MCF 10A (cell line): ENCODE results near the gene DNAJB2. TPM values are rescaled to one million over a fixed set of nuclear protein-coding genes. Genes with fewer than 3 reads are reported as not detected.
A peak's percentile ranks its signal among the peaks of the same experiment; 100 is the strongest.

Experiments
- Bru-seq: library from RNA; stranded (reverse); fragments of 400-500 nt; gene quantifications from one replicate; lab custom pipeline; 2021; lab: Mats Ljungman, UMichigan
- BruChase-seq, 2 experiments: library from RNA; stranded (reverse); fragments of 400-500 nt; gene quantifications; one replicate each; lab custom pipeline; 2021; lab: Mats Ljungman, UMichigan
- BruUV-seq: library from RNA; stranded (reverse); fragments of 400-500 nt; replicated peaks from 2 replicates; lab custom pipeline; 2021; lab: Mats Ljungman, UMichigan
- CTCF ChIA-PET: fragments of 300-600 bp; sonication (Branson Sonifier 250); formaldehyde crosslinking; extraction: SDS; loops from one replicate; lab custom pipeline; 2021; ENCODE audit warnings: antibody characterized with exemption, inconsistent platforms; lab: Yijun Ruan, JAX
- POLR2A ChIA-PET: fragments of 300-600, 350-650 bp; sonication (Branson Sonifier 250); formaldehyde crosslinking; extraction: SDS; loops from one replicate; lab custom pipeline; 2020; ENCODE audit warnings: antibody characterized with exemption, inconsistent platforms; lab: Yijun Ruan, JAX
- DNase-seq: peaks from one replicate; pipeline ENCODE4 v3.0.0-alpha.2; 2018; ENCODE audit not compliant: unreplicated experiment
- H3K27ac Mint-ChIP-seq: one replicate; pipeline ENCODE4 v1.8.0; 2022; ENCODE audit warnings: mild to moderate bottlenecking, low read depth, mixed read lengths; ENCODE audit not compliant: unreplicated experiment
- H3K27me3 Mint-ChIP-seq: one replicate; pipeline ENCODE4 v1.8.0; 2022; ENCODE audit warnings: mixed read lengths; ENCODE audit not compliant: insufficient read depth, unreplicated experiment
- H3K36me3 Mint-ChIP-seq: one replicate; pipeline ENCODE4 v1.8.0; 2022; ENCODE audit warnings: mild to moderate bottlenecking, moderate library complexity, mixed read lengths; ENCODE audit not compliant: insufficient read depth, unreplicated experiment
- H3K4me1 Mint-ChIP-seq: one replicate; pipeline ENCODE4 v1.8.0; 2022; ENCODE audit warnings: mixed read lengths; ENCODE audit not compliant: insufficient read depth, unreplicated experiment
- H3K4me3 Mint-ChIP-seq: one replicate; pipeline ENCODE4 v1.8.0; 2022; ENCODE audit warnings: mild to moderate bottlenecking, moderate library complexity, mixed read lengths; ENCODE audit not compliant: unreplicated experiment
- H3K9me3 Mint-ChIP-seq: one replicate; pipeline ENCODE4 v1.8.0; 2022; ENCODE audit warnings: mixed read lengths; ENCODE audit not compliant: unreplicated experiment
- intact Hi-C: fragments of 100-400 bp; cut with micrococcal nuclease; formaldehyde crosslinking; loops from 2 replicates; pipeline ENCODE4 v1.14.1; 2022
- long read RNA-seq: library from polyadenylated mRNA; stranded (forward); transcript quantifications from one replicate; pipeline ENCODE4 v2.0.0, GENCODE V29; 2022
- total RNA-seq: library from RNA; stranded (reverse); gene quantifications from 2 replicates; pipeline ENCODE4 v1.2.3, GENCODE V29; 2022
- TF ChIP-seq, protein P1 (sequence below): fragments of 200-600 bp; IDR thresholded peaks from one replicate; pipeline ENCODE4 v1.8.0; 2022; ENCODE audit warnings: antibody characterized with exemption, mild to moderate bottlenecking; ENCODE audit not compliant: unreplicated experiment

DNAJB2 gene
- 58.2 and 59.8 TPM in 2 replicates for total RNA-seq
- Bru-seq, nascent RNA, result percentile 76 among the genes with signal in this experiment
- percentile 89 among the genes with signal in this experiment for BruChase-seq, experiment 1, labeled RNA remaining after a 6-hour chase
- BruChase-seq, experiment 2, labeled RNA remaining after a 2-hour chase, result percentile 85 among the genes with signal in this experiment
- long read RNA-seq, partial matches to known transcripts, result 0 of 17 reads
- long read RNA-seq, other reads (novel, unspliced or antisense), result 16 of 17 reads

DNA sequence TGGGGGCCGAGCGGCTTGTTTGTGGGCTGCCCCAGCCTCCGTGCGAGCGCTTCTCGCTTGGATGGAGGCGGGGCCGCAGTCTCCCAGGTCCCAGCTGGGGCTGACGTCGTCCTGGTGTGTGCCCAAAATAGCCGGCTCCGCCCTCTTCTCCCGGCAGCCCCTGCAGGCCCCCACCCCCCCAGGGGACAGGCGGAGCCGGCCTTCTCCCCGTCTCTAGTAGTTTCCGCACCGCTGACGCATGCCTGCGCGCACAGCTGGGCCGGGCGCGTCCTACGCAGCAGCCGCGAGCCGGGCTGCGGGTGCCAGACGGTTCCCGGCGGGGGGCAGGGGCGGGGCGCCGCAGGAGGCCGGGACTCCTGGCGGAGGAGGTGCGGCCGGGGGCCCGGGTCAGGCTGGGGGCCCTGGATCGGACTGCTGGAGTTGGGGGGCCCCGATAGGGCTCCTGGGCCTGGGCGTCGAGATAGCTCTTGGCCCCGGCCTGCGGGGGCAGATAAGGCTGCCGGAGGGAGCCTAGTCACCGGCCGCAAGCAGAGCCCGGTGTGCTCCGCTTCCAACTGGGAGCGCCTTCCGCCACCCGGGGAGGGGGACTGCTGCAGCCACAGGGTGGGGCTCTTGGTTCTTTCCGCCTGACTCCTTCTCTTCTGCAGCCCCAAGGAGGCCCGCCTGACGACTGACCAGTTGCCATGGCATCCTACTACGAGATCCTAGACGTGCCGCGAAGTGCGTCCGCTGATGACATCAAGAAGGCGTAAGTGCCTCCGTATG is at the start of gene DNAJB2:
Gene DNAJB2, plus strand, starts transcription at position 216 of the 765 bp plus-strand sequence. Its CDS starts 468 bp downstream, at position 684.
- no TSS peak for BruUV-seq
- Mint-ChIP-seq H3K4me1 (peaks cover 37% of the 10 kb centered on the region), H3K4me3 (peak within 1 kb of the TSS; percentile 86), H3K27me3 (no peaks in the 10 kb centered on the region), H3K27ac (peak within 1 kb of the TSS; percentile 86), H3K9me3 (no peaks in the 10 kb centered on the region), H3K36me3 (peaks cover 31% of the 10 kb centered on the region)
- peak; percentile 97 for DNase-seq
- CTCF ChIA-PET, result interaction anchor here (0.6 to 18.2 kb wide), 11 partner anchors 7 to 359 kb away, joined by 3 to 445 read pairs (median 4); partner anchors contain the start of genes CNPPD1, GLB1L and STK16
- intact Hi-C loops, result loop anchor here (1.0 to 5.0 kb wide), 6 partner anchors 10 to 102 kb away; partner anchors contain the start of genes ANKZF1, ATG9A, CNPPD1 and RETREG2
- TF ChIP-seq, protein P1, sequence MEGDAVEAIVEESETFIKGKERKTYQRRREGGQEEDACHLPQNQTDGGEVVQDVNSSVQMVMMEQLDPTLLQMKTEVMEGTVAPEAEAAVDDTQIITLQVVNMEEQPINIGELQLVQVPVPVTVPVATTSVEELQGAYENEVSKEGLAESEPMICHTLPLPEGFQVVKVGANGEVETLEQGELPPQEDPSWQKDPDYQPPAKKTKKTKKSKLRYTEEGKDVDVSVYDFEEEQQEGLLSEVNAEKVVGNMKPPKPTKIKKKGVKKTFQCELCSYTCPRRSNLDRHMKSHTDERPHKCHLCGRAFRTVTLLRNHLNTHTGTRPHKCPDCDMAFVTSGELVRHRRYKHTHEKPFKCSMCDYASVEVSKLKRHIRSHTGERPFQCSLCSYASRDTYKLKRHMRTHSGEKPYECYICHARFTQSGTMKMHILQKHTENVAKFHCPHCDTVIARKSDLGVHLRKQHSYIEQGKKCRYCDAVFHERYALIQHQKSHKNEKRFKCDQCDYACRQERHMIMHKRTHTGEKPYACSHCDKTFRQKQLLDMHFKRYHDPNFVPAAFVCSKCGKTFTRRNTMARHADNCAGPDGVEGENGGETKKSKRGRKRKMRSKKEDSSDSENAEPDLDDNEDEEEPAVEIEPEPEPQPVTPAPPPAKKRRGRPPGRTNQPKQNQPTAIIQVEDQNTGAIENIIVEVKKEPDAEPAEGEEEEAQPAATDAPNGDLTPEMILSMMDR, result no peak
- POLR2A ChIA-PET, result interaction anchor here (0.5 to 10.0 kb wide), 23 partner anchors 10 to 423 kb away, joined by 3 to 263 read pairs (median 4); partner anchors contain the start of genes ABCB6, ANKZF1, ATG9A and CHPF

DNA sequence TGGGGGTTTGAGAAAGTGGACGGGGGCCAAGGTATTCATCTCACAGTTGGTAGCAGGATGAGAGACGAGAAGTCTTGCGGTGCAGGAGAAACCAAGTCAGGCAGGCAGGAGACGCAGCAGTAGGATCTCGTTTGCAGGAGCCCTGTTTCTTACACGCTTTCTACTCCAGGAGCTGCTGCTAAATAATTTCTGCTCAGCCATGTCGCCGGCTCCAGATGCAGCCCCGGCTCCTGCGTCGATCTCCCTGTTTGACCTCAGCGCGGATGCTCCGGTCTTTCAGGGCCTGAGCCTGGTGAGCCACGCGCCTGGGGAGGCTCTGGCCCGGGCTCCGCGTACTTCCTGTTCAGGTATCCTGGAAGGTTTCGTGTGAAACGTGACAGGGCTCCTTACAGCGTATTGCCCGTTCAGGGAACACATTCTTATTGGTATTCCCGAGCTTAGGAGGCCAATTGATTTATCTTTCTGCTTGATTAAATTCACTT is 49.1 kb upstream of the DNAJB2 start:
- Mint-ChIP-seq H3K4me3 (peak overlapping the region; percentile 100), H3K9me3 (no peaks in the 10 kb centered on the region), H3K36me3 (peaks cover 67% of the 10 kb centered on the region), H3K27me3 (no peaks in the 10 kb centered on the region), H3K27ac (peak overlapping the region; percentile 99), H3K4me1 (peaks cover 12% of the 10 kb centered on the region)
- POLR2A ChIA-PET, result interaction anchor here (0.6 to 14.6 kb wide), 33 partner anchors 8 to 960 kb away, joined by 3 to 401 read pairs (median 5); partner anchors contain the start of genes AAMP, ABCB6, CNPPD1 and DNAJB2
- DNase-seq, result peak; percentile 49
- CTCF ChIA-PET, result interaction anchor here (0.6 to 4.9 kb wide), 12 partner anchors 12 to 513 kb away, joined by 3 to 41 read pairs (median 5); partner anchors contain the start of genes CNPPD1 and GLB1L
- TSS peak; percentile 63 for BruUV-seq
- TF ChIP-seq, protein P1, result no peak
- intact Hi-C loops, result loop anchor here (2.0 kb wide), 1 partner anchor 15 kb away; the partner anchor contains the start of genes GLB1L and STK16

DNA sequence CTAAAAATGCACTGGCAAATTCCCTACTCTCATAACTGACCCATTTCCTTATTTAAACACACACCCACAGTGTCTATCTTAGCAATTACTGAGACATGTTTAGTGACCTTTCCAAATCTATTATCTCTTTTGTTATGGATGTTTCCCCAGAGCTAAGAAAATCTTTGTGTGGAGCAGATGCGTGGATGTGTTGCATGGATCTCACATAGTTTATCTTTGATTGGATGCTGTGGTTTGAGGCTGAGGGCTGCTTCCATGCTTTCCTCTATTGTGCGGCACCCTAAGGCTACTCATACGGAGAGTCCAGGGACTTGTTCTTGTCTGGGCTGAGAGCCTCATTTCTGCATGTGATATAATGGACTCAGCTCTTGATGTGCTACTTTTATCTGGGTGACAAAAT is 44.8 kb upstream of the DNAJB2 start:
- ChIA-PET CTCF (interaction anchor here (0.6 to 1.7 kb wide), 3 partner anchors 25 to 65 kb away, joined by 3 to 6 read pairs (median 6); no protein-coding TSS in a partner anchor), POLR2A (interaction anchor here (1.2 to 14.6 kb wide), 2 partner anchors 16 kb away, joined by 3 to 401 read pairs; partner anchors contain the start of genes GLB1L, STK16, TUBA4A and TUBA4B)
- Mint-ChIP-seq H3K36me3 (peaks cover 68% of the 10 kb centered on the region), H3K27ac (no peak overlapping the region), H3K27me3 (no peaks in the 10 kb centered on the region), H3K4me3 (no peak overlapping the region), H3K9me3 (no peaks in the 10 kb centered on the region), H3K4me1 (no peaks in the 10 kb centered on the region)
- intact Hi-C loops, result no loop called here
- TF ChIP-seq, protein P1, result no peak
- DNase-seq, result no peak
- BruUV-seq, result no TSS peak
